LNCAP (cell line): ENCODE data around the gene VAMP2.

ENCODE experiments used
- CTCF ChIP-seq: fragments of 450-650 bp; IDR thresholded peaks from 2 replicates; pipeline ENCODE4 v1.5.1; 2017; ENCODE audit warnings: mild to moderate bottlenecking

The VAMP2 gene

GRCh38 chr17:8140065-8141029 lies 22.4 kb downstream of the VAMP2 start:
- TF ChIP-seq CTCF: no peak

- TF ChIP-seq CTCF: peak; percentile 88
These were observed 23.9 kb downstream of the VAMP2 start for GRCh38 chr17:8138672-8139371.

GRCh38 chr17:8138374-8138671 lies 24.4 kb downstream of the VAMP2 start:
- no peak for TF ChIP-seq CTCF

- TF ChIP-seq CTCF: no peak
These were observed 24.9 kb downstream of the VAMP2 start for GRCh38 chr17:8137645-8138373.

- TF ChIP-seq CTCF: no peak
These were observed 28.8 kb downstream of the VAMP2 start for GRCh38 chr17:8133941-8134340.

- TF ChIP-seq CTCF: no peak
These were observed 29.3 kb downstream of the VAMP2 start for GRCh38 chr17:8133399-8133798.

GRCh38 chr17:8131844-8132441 lies 30.8 kb downstream of the VAMP2 start:
- no peak for TF ChIP-seq CTCF
